Fibroblast of mammary gland (primary cell): ENCODE results near the gene MED13L.
"Not testable (repeated sequence)": the region's sequence is repeated elsewhere in the genome, so short reads cannot be mapped to it uniquely, and the experiment has no call there.

Experiments
- DNase-seq: peaks from one replicate; pipeline ENCODE4 v3.0.0-alpha.2; 2010; ENCODE audit warnings: low read depth
- H3K4me3 ChIP-seq: 2 replicates; pipeline ENCODE4 v1.5.1; 2011; ENCODE audit warnings: low read depth, mild to moderate bottlenecking, low read length, moderate library complexity; ENCODE audit not compliant: control insufficient read depth
- CTCF ChIP-seq: conservative IDR thresholded peaks from 2 replicates; pipeline ENCODE4 v1.5.1; 2011; ENCODE audit warnings: low read depth, low read length, inconsistent platforms; ENCODE audit not compliant: control insufficient read depth, insufficient read depth

The MED13L gene

GRCh38 chr12:116039081-116039480, 238.4 kb downstream of the MED13L start:
- peak; percentile 28 for DNase-seq
- TF ChIP-seq CTCF = no peak
- no peak overlapping the region for H3K4me3 ChIP-seq

GRCh38 chr12:116037941-116038837, 239.3 kb downstream of the MED13L start:
- TF ChIP-seq CTCF = no peak
- H3K4me3 ChIP-seq = no peak overlapping the region
- peak; percentile 29 for DNase-seq

- no peak overlapping the region for H3K4me3 ChIP-seq
- no peak for DNase-seq
- TF ChIP-seq CTCF = no peak
Measured at GRCh38 chr12:116033765-116034164, 243.7 kb downstream of the MED13L start.

GRCh38 chr12:116031624-116032023, 245.9 kb downstream of the MED13L start:
- not testable (repeated sequence) for DNase-seq, H3K4me3 ChIP-seq

GRCh38 chr12:116028619-116029018, 248.9 kb downstream of the MED13L start:
- no peak overlapping the region for H3K4me3 ChIP-seq
- DNase-seq = no peak
- no peak for TF ChIP-seq CTCF

- DNase-seq = no peak
- TF ChIP-seq CTCF = no peak
- H3K4me3 ChIP-seq = no peak overlapping the region
Measured at GRCh38 chr12:116027551-116027821, 250.0 kb downstream of the MED13L start.

GRCh38 chr12:116026768-116027550, 250.5 kb downstream of the MED13L start:
- no peak for DNase-seq
- TF ChIP-seq CTCF = no peak
- H3K4me3 ChIP-seq = no peak overlapping the region
